Nephron progenitor cell (in vitro differentiated cells): ENCODE data around the gene GRK5.

Experiments
- DNase-seq: peaks from one replicate; pipeline ENCODE4 v3.0.0; 2021
- H3K27ac Mint-ChIP-seq: 2 replicates; pipeline ENCODE4 v1.8.0; 2021; ENCODE audit warnings: mild to moderate bottlenecking, moderate library complexity, mixed read lengths
- H3K27me3 Mint-ChIP-seq: 2 replicates; pipeline ENCODE4 v1.8.0; 2021; ENCODE audit warnings: mild to moderate bottlenecking, low read depth, mixed read lengths; ENCODE audit not compliant: poor library complexity
- H3K36me3 Mint-ChIP-seq: 2 replicates; pipeline ENCODE4 v1.8.0; 2021; ENCODE audit warnings: low read depth, mixed read lengths
- H3K4me1 Mint-ChIP-seq: 2 replicates; pipeline ENCODE4 v1.8.0; 2021; ENCODE audit warnings: mixed read lengths
- H3K4me3 Mint-ChIP-seq: 2 replicates; pipeline ENCODE4 v1.8.0; 2021; ENCODE audit warnings: mild to moderate bottlenecking, moderate library complexity, mixed read lengths
- H3K9me3 Mint-ChIP-seq: 2 replicates; pipeline ENCODE4 v1.8.0; 2021; ENCODE audit warnings: mild to moderate bottlenecking, moderate library complexity, mixed read lengths
- TF ChIP-seq, protein P1 (sequence below): fragments of 200-600 bp; sonication (generic); IDR thresholded peaks from 2 replicates; pipeline ENCODE4 v1.5.0; 2021; ENCODE audit warnings: antibody characterized with exemption

GRK5 gene

DNA sequence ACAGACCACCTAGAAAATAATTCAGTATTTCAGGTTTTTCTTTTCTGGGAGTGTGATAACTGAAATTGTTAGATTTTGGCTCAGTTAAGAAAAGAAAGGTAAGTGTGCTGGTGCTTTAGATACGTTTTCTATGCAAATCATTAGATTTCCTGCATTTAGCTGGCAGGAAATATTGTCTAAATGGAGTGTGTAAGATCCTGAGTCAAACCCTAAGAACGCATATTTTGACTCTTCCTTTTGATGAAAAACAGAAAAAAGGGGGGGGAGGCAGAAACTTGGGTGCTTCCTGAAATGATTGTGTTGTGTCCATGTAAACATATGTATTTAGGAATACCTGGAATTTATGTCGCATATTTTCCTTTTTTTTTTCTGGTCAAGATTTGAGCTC lies 1.2 kb downstream of the GRK5 start:
- peaks cover 12% of the 10 kb centered on the region for H3K27me3 Mint-ChIP-seq
- TF ChIP-seq, protein P1, sequence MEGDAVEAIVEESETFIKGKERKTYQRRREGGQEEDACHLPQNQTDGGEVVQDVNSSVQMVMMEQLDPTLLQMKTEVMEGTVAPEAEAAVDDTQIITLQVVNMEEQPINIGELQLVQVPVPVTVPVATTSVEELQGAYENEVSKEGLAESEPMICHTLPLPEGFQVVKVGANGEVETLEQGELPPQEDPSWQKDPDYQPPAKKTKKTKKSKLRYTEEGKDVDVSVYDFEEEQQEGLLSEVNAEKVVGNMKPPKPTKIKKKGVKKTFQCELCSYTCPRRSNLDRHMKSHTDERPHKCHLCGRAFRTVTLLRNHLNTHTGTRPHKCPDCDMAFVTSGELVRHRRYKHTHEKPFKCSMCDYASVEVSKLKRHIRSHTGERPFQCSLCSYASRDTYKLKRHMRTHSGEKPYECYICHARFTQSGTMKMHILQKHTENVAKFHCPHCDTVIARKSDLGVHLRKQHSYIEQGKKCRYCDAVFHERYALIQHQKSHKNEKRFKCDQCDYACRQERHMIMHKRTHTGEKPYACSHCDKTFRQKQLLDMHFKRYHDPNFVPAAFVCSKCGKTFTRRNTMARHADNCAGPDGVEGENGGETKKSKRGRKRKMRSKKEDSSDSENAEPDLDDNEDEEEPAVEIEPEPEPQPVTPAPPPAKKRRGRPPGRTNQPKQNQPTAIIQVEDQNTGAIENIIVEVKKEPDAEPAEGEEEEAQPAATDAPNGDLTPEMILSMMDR, result no peak
- no peaks in the 10 kb centered on the region for H3K36me3 Mint-ChIP-seq
- H3K4me3 Mint-ChIP-seq, result peak overlapping the region; percentile 98
- no peaks in the 10 kb centered on the region for H3K9me3 Mint-ChIP-seq
- no peak for DNase-seq
- H3K4me1 Mint-ChIP-seq, result peaks cover 61% of the 10 kb centered on the region
- peak overlapping the region; percentile 70 for H3K27ac Mint-ChIP-seq

DNA sequence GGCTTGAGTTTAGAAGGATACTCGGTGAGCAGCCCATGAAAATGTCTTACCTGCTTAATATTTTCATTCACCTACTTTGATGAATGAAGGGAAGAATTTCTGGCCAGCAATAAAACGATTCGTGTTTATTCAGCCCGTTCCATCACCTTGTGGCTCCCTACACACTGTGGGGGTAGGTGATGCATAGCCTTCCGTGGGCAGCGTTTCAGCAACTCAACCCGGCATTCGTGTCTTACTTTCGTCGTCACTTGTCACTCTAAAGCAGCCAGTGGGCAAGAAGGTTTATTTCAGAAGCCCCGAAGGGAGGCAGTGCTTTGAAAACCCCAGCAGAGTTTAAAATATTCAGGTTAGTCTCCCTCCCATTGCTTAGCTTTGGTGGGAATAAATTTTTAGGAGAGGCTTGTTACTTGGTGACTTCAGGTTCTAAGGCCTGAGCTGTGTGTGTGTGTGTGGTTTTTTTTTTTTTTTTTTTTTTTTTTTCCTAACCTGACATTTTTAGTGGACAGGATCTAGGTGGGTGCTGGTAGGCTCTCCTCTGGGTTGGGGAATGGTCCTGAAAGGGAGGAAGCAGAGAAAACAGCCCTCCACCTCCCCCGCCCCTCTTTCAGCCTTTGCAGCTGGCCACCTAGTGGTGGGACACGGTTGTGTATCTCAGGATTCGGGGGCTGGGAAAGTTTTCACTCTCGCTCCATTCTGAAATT lies 1.8 kb downstream of the GRK5 start:
- peak; percentile 82 for DNase-seq
- Mint-ChIP-seq H3K4me1 (peaks cover 64% of the 10 kb centered on the region), H3K27me3 (peaks cover 9% of the 10 kb centered on the region), H3K4me3 (peak overlapping the region; percentile 98), H3K27ac (peak overlapping the region; percentile 70), H3K9me3 (no peaks in the 10 kb centered on the region), H3K36me3 (no peaks in the 10 kb centered on the region)
- TF ChIP-seq, protein P1, result peak; percentile 80

DNA sequence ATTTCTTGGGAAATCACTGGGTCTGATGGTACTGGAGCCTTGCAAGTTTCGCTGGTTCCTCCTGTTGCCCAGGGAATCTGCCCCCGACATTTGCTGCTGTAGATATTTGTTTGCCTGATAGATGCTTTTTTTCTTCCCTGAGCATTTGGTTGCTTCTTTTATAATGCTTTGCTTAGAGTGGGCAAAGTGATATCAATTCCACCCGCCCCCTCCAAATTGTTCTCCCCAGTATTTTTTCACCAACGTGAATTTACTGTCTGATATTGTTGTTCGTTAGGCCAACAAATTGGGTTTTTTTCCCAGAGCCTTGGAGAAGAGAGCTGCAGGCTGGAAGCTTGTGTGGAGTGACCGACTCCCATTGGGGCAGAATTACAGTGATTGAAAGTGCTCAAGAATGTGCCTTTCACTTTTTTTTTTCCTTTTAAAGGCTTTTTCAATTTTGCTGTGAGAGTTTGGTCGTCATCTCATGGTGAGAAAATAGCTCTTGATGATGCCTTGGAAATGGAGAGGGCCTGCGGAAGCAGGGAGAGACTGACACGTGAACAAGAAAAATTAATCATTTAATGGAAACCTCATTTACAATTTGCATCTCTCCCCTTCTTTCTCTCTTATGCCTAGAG lies 2.5 kb downstream of the GRK5 start:
- peak overlapping the region; percentile 98 for H3K4me3 Mint-ChIP-seq
- no peaks in the 10 kb centered on the region for H3K9me3 Mint-ChIP-seq
- H3K27ac Mint-ChIP-seq, result peak overlapping the region; percentile 60
- H3K36me3 Mint-ChIP-seq, result no peaks in the 10 kb centered on the region
- H3K4me1 Mint-ChIP-seq, result peaks cover 71% of the 10 kb centered on the region
- peaks cover 9% of the 10 kb centered on the region for H3K27me3 Mint-ChIP-seq
- TF ChIP-seq, protein P1, result no peak
- DNase-seq, result no peak

DNA sequence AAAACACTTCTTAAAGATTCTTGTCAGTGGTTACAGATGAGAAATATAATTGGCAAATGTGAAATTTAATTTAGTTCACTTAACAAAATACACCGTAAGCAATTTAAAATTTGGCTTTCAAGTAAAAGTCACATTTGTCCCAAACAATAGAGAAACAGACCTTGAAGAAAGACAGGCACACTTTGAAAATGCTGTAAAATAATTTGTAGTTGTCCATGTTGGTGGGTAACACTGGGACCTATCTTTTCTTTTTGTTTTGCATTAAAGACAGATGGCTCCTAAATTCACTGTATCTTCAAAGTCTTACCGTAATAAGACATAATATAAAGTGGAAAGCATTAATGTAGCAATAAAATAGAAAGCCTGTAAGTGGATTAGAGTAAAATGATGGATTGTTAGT lies 3.3 kb downstream of the GRK5 start:
- H3K36me3 Mint-ChIP-seq, result no peaks in the 10 kb centered on the region
- peak overlapping the region; percentile 95 for H3K27ac Mint-ChIP-seq
- TF ChIP-seq, protein P1, result no peak
- DNase-seq, result no peak
- H3K9me3 Mint-ChIP-seq, result no peaks in the 10 kb centered on the region
- peaks cover 9% of the 10 kb centered on the region for H3K27me3 Mint-ChIP-seq
- peak overlapping the region; percentile 68 for H3K4me3 Mint-ChIP-seq
- H3K4me1 Mint-ChIP-seq, result peaks cover 78% of the 10 kb centered on the region

DNA sequence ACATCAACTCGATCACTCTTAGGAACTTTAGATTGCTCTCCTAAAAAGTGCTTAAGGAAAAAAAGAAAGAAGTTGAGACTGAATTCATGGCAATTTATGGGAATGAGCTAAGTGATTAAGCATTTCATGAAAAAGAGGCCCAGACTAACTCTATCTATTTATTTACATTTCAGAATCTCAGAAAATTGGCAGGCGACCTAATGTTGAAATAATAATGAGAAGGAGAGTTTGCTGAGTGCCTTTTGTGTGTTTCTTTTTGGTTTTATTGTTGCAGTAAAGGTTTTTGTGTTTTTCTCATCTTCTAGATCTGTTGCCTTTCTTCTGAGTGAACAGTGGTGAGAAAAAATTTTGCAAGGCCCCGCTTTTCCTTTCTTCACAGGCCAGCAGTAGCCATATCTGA lies 3.8 kb downstream of the GRK5 start:
- H3K4me1 Mint-ChIP-seq, result peaks cover 81% of the 10 kb centered on the region
- peak overlapping the region; percentile 68 for H3K4me3 Mint-ChIP-seq
- no peaks in the 10 kb centered on the region for H3K36me3 Mint-ChIP-seq
- H3K27me3 Mint-ChIP-seq, result peaks cover 10% of the 10 kb centered on the region
- H3K9me3 Mint-ChIP-seq, result no peaks in the 10 kb centered on the region
- TF ChIP-seq, protein P1, result no peak
- H3K27ac Mint-ChIP-seq, result peak overlapping the region; percentile 95
- DNase-seq, result no peak
